DMS153 (cell line): ENCODE data around the gene OPCML.

ENCODE experiments used
- DNase-seq: peaks from one replicate; lab custom pipeline; 2025; lab: John Stamatoyannopoulos, UW

The OPCML gene

GRCh38 chr11:133070791-133071190, 461.5 kb downstream of the OPCML start:
- DNase-seq = no peak

- no peak for DNase-seq
Observed at GRCh38 chr11:133070021-133070713, 462.1 kb downstream of the OPCML start.

- DNase-seq = peak; percentile 20
Observed at GRCh38 chr11:133065847-133066485, 466.3 kb downstream of the OPCML start.

- no peak for DNase-seq
Observed at GRCh38 chr11:133064961-133065360, 467.3 kb downstream of the OPCML start.

GRCh38 chr11:133064152-133064877, 468.0 kb downstream of the OPCML start:
- peak; percentile 83 for DNase-seq

- no peak for DNase-seq
Observed at GRCh38 chr11:133058501-133058900, 473.8 kb downstream of the OPCML start.

- DNase-seq = no peak
Observed at GRCh38 chr11:133053124-133053776, 479.1 kb downstream of the OPCML start.

GRCh38 chr11:133052537-133052936, 479.8 kb downstream of the OPCML start:
- DNase-seq = no peak

GRCh38 chr11:133049244-133050019, 482.9 kb downstream of the OPCML start:
- no peak for DNase-seq

GRCh38 chr11:133048270-133048669, 484.0 kb downstream of the OPCML start:
- no peak for DNase-seq

- DNase-seq = no peak
Observed at GRCh38 chr11:133047771-133048115, 484.6 kb downstream of the OPCML start.

- DNase-seq = no peak
Observed at GRCh38 chr11:133047036-133047770, 485.1 kb downstream of the OPCML start.

GRCh38 chr11:133046252-133046651, 486.0 kb downstream of the OPCML start:
- DNase-seq = no peak

- DNase-seq = no peak
Observed at GRCh38 chr11:133041928-133042882, 490.1 kb downstream of the OPCML start.

GRCh38 chr11:133041181-133041580, 491.1 kb downstream of the OPCML start:
- no peak for DNase-seq

GRCh38 chr11:133040289-133040900, 491.9 kb downstream of the OPCML start:
- peak; percentile 53 for DNase-seq

GRCh38 chr11:133038850-133039249, 493.5 kb downstream of the OPCML start:
- DNase-seq = no peak

- DNase-seq = no peak
Observed at GRCh38 chr11:133034929-133035328, 497.4 kb downstream of the OPCML start.

- DNase-seq = no peak
Observed at GRCh38 chr11:133029107-133029506, 503.2 kb downstream of the OPCML start.

- DNase-seq = no peak
Observed at GRCh38 chr11:133026952-133027351, 505.3 kb downstream of the OPCML start.
